ENCODE data around the gene CIC. TPM values are rescaled to one million over a fixed set of nuclear protein-coding genes. Genes with fewer than 3 reads are reported as not detected.

CIC gene
- total RNA-seq, 4 donors from 2014 or later: 27.0 to 74.1 (median 41.3) TPM

DNA sequence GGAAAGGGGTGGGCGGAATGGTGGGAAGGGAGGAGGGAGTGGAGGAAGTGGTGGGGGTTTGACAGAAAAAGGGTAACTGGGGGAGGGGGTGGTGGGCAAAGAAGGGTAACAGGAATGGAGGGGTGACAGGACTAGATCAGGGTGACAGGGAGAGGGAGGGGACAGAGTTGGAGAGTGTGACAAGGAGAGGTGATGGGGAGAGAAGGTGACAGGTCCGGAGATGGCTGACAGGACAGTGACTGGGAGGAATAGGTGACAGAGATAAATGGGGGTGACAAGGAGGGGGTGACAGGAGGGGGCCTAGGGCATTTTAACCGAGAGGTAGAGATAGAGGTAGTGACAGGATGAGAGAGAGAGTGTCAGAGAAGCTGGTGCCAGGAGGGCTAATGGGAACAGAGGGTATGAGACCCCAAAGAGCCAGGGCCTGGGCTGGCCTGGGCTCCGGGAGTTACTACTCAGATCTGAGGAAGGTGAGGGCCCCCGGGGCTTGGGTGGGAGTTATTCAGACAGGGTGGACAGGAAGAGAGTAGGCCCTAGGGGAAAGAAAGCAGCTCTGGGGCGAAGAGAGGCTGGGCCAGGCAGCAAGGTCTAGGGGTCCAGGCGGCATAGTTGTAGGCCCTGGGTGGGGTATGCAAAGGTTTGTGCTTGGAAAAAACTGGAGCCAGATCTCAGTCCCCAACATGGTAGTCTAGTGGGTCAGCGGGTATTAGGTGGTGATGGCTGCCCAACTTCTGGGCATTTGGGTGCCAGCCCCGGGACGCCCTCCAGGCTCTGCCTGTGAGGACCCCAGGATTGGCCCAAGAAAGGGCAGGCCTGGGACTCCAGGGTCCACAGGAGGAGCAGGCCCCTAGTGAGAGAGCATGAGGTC, 660 bp downstream of the CIC start:
- Histone ChIP-seq H3K9me3 (no peaks in the 10 kb centered on the region), H3K4me1 (peaks cover 0 to 52% (median 30%) of the 10 kb centered on the region in 4 donors), H3K36me3 (peaks cover 0 to 33% (median 17%) of the 10 kb centered on the region in 3 donors), H3K4me3 (peak overlapping the region; percentile 33 to 66 (median 52)), H3K27me3 (no peaks in the 10 kb centered on the region), H3K27ac (peak overlapping the region; percentile 87 to 100 (median 98))
- TF ChIP-seq POLR2A (IDR thresholded peaks at IDR 0.05): no peak
- TF ChIP-seq EP300 (IDR thresholded peaks at IDR 0.05): no peak
- TF ChIP-seq CTCF (IDR thresholded peaks at IDR 0.05): no peak
- 24 to 27% methylated on average over 10 of the region's 10 CpGs for WGBS, 2 donors
- DNase-seq (ENCODE audit: low spot score in 2 of 2): no peak

DNA sequence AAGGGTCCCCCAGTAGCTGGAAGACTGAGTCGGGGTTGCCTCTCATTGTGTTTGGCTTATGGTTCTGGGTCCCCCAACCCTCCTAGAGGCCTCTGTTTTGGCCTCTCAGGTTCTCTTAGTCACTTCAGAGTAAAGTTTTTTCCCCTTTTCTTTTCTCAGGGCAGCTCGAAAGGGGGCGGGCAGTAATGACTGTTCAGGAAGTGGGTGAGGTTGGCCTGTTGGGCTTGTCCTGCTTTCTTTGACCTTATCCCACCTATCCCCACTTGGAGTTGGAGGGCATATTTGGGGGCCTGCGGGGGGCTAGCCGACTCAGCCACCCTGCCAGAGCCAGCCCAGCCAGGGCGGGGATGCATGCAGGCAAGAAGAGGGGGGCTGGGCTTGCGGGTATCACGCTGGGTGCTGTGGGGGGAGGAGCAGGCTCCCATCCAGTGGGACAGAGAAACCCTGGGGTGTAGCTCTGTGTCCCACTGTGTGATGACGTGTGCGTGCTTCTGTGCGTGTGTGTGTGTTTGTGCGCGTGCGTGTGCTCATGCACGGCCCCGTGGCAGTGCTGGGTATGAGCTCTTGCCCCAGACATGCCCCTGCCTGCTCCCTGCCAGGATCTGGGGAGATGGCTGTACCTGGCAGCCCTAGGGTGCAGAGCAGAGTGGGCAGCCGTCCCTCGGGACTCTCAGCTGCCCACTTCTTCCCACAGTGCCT, 1.4 kb downstream of the CIC start:
- H3K27ac ChIP-seq: peak overlapping the region; percentile 87 to 100 (median 98)
- H3K27me3 ChIP-seq: no peaks in the 10 kb centered on the region
- DNase-seq (ENCODE audit: low spot score in 2 of 2): peak in 1 of 2 donors; percentile 44
- H3K36me3 ChIP-seq: peaks cover 0 to 41% (median 19%) of the 10 kb centered on the region in 3 donors
- WGBS, 2 donors: 3% methylated on average over 11 to 17 of the region's 18 CpGs
- H3K4me1 ChIP-seq: peaks cover 0 to 59% (median 32%) of the 10 kb centered on the region in 4 donors
- no peaks in the 10 kb centered on the region for H3K9me3 ChIP-seq
- TF ChIP-seq CTCF (IDR thresholded peaks at IDR 0.05) (peak in 1 of 5 experiments; percentile 10), POLR2A (IDR thresholded peaks at IDR 0.05) (peak; percentile 38), EP300 (IDR thresholded peaks at IDR 0.05) (peak in 1 of 2 donors; percentile 81)
- peak overlapping the region; percentile 33 to 66 (median 52) for H3K4me3 ChIP-seq

- peaks cover 0 to 64% (median 34%) of the 10 kb centered on the region in 4 donors for H3K4me1 ChIP-seq
- H3K27me3 ChIP-seq: no peaks in the 10 kb centered on the region
- no peaks in the 10 kb centered on the region for H3K9me3 ChIP-seq
- peak overlapping the region; percentile 87 to 100 (median 98) for H3K27ac ChIP-seq
- TF ChIP-seq EP300 (IDR thresholded peaks at IDR 0.05): no peak
- no peak for TF ChIP-seq POLR2A (IDR thresholded peaks at IDR 0.05)
- TF ChIP-seq CTCF (IDR thresholded peaks at IDR 0.05): no peak
- DNase-seq (ENCODE audit: low spot score in 2 of 2): no peak
- peaks cover 0 to 45% (median 19%) of the 10 kb centered on the region in 3 donors for H3K36me3 ChIP-seq
- 47 to 49% methylated on average over 3 of the region's 3 CpGs for WGBS, 2 donors
- H3K4me3 ChIP-seq: peak overlapping the region; percentile 33 to 66 (median 52)
These were observed 2.0 kb downstream of the CIC start for GRCh38 chr19:42271045-42271419.

DNA sequence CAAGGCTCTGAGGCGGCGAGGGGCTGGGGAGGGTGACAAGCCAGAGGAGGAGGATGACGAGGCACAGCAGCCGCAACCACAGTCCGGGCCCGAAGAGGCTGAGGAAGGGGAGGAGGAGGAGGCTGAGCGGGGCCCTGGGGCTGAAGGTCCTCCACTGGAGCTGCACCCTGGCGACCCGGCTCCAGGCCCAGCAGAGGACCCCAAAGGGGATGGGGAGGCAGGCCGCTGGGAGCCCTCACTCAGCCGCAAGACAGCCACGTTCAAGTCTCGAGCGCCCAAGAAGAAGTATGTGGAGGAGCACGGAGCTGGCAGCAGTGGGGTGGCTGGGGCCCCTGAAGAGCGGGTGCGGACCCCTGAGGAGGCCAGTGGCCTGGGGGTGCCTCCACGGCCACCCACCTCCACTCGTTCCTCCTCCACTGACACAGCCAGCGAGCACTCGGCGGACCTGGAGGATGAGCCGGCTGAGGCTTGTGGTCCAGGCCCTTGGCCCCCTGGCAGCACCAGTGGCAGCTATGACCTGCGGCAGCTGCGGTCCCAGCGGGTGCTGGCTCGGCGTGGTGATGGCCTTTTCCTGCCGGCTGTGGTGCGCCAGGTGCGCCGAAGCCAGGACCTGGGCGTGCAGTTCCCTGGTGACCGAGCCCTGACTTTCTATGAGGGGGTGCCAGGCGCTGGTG, 2.9 kb downstream of the CIC start:
- 83 to 86% methylated on average over 15 to 16 of the region's 35 CpGs for WGBS, 2 donors
- Histone ChIP-seq H3K27ac (peak overlapping the region in 3 of 4 donors; percentile 87 to 100 (median 99)), H3K4me1 (peaks cover 0 to 74% (median 39%) of the 10 kb centered on the region in 4 donors), H3K9me3 (no peaks in the 10 kb centered on the region), H3K4me3 (no peak overlapping the region), H3K36me3 (peaks cover 0 to 47% (median 19%) of the 10 kb centered on the region in 3 donors), H3K27me3 (no peaks in the 10 kb centered on the region)
- DNase-seq (ENCODE audit: low spot score in 2 of 2): no peak
- no peak for TF ChIP-seq POLR2A (IDR thresholded peaks at IDR 0.05)
- TF ChIP-seq CTCF (IDR thresholded peaks at IDR 0.05): no peak
- TF ChIP-seq EP300 (IDR thresholded peaks at IDR 0.05): no peak

All from tibial nerve (tissue), 4 donors.